Glutamatergic neuron (in vitro differentiated cells): ENCODE results near the gene MFNG. TPM values are rescaled to one million over a fixed set of nuclear protein-coding genes. Genes with fewer than 3 reads are reported as not detected.

ENCODE experiments used
- DNase-seq: peaks from one replicate; pipeline ENCODE4 v3.0.0; 2022
- H3K27ac Mint-ChIP-seq: one replicate; pipeline ENCODE4 v1.8.0; 2020; ENCODE audit warnings: mild to moderate bottlenecking, mixed read lengths, inconsistent platforms; ENCODE audit not compliant: unreplicated experiment
- H3K27me3 Mint-ChIP-seq: one replicate; pipeline ENCODE4 v1.8.0; 2020; ENCODE audit warnings: mild to moderate bottlenecking, moderate library complexity, mixed read lengths, inconsistent platforms; ENCODE audit not compliant: unreplicated experiment
- H3K36me3 Mint-ChIP-seq: one replicate; pipeline ENCODE4 v1.8.0; 2020; ENCODE audit warnings: mild to moderate bottlenecking, mixed read lengths, inconsistent platforms; ENCODE audit not compliant: unreplicated experiment
- H3K4me1 Mint-ChIP-seq: one replicate; pipeline ENCODE4 v1.8.0; 2020; ENCODE audit warnings: mild to moderate bottlenecking, low read depth, mixed read lengths, inconsistent platforms; ENCODE audit not compliant: unreplicated experiment
- H3K4me3 Mint-ChIP-seq: one replicate; pipeline ENCODE4 v1.8.0; 2020; ENCODE audit warnings: mild to moderate bottlenecking, mixed read lengths, inconsistent platforms; ENCODE audit not compliant: unreplicated experiment
- H3K9me3 Mint-ChIP-seq: one replicate; pipeline ENCODE4 v1.8.0; 2020; ENCODE audit warnings: mild to moderate bottlenecking, moderate library complexity, mixed read lengths, inconsistent platforms; ENCODE audit not compliant: unreplicated experiment
- total RNA-seq: library from RNA; stranded (reverse); fragmentation: NEBNext Ultra II Directional; extraction: Animal tissue kit (Norgen Biotek cat#: 25700); gene quantifications from one replicate; pipeline ENCODE4 v1.2.1, GENCODE V29; 2021; ENCODE audit not compliant: unreplicated experiment
- TF ChIP-seq, protein P1 (sequence below): fragments of 200-600 bp; sonication (generic); IDR thresholded peaks from one replicate; pipeline ENCODE4 v1.5.0; 2021; ENCODE audit not compliant: partially characterized antibody, unreplicated experiment

The MFNG gene
- total RNA-seq, 1 donor from 2014 or later: 61.1 TPM

GRCh38 chr22:37526376-37526775, 40.2 kb upstream of the MFNG start:
- no peak overlapping the region for H3K27ac Mint-ChIP-seq
- TF ChIP-seq, protein P1, sequence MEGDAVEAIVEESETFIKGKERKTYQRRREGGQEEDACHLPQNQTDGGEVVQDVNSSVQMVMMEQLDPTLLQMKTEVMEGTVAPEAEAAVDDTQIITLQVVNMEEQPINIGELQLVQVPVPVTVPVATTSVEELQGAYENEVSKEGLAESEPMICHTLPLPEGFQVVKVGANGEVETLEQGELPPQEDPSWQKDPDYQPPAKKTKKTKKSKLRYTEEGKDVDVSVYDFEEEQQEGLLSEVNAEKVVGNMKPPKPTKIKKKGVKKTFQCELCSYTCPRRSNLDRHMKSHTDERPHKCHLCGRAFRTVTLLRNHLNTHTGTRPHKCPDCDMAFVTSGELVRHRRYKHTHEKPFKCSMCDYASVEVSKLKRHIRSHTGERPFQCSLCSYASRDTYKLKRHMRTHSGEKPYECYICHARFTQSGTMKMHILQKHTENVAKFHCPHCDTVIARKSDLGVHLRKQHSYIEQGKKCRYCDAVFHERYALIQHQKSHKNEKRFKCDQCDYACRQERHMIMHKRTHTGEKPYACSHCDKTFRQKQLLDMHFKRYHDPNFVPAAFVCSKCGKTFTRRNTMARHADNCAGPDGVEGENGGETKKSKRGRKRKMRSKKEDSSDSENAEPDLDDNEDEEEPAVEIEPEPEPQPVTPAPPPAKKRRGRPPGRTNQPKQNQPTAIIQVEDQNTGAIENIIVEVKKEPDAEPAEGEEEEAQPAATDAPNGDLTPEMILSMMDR: no peak
- no peaks in the 10 kb centered on the region for H3K36me3 Mint-ChIP-seq
- peaks cover 2% of the 10 kb centered on the region for H3K4me1 Mint-ChIP-seq
- peaks cover under 1% of the 10 kb centered on the region for H3K27me3 Mint-ChIP-seq
- H3K9me3 Mint-ChIP-seq: no peaks in the 10 kb centered on the region
- no peak for DNase-seq
- no peak overlapping the region for H3K4me3 Mint-ChIP-seq

DNA sequence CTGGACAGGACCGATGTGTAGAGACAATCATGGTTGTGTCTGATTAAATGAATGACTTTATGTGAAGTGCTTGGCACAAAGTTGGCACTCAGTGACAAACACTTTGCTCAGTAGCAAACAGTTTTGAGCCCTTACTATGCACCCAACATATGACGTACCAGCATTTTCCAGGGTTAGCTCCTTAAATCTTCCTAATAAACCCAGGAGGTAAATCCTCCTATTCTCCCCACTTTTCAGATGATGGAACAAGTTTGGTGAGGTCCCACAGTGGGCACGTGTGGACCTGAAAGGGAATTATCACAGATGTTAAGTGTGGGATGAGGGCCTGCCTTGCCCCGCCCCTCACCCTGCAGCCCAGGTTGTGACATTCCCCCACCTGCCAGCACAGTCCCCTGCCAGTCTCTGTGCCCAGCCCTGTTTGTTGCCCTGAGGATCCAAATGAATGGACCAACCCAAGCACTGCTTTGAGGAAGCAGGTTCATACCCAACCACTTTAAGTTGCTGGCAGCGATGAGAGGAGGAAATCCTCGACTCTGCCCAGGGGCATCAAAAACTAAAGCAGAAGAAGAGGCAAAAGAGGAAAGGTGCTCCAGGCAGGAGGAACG, 39.7 kb upstream of the MFNG start:
- Mint-ChIP-seq H3K27ac (no peak overlapping the region), H3K27me3 (peaks cover 4% of the 10 kb centered on the region), H3K36me3 (no peaks in the 10 kb centered on the region), H3K4me3 (no peak overlapping the region), H3K9me3 (peaks cover 2% of the 10 kb centered on the region), H3K4me1 (peaks cover 2% of the 10 kb centered on the region)
- TF ChIP-seq, protein P1: no peak
- DNase-seq: no peak

DNA sequence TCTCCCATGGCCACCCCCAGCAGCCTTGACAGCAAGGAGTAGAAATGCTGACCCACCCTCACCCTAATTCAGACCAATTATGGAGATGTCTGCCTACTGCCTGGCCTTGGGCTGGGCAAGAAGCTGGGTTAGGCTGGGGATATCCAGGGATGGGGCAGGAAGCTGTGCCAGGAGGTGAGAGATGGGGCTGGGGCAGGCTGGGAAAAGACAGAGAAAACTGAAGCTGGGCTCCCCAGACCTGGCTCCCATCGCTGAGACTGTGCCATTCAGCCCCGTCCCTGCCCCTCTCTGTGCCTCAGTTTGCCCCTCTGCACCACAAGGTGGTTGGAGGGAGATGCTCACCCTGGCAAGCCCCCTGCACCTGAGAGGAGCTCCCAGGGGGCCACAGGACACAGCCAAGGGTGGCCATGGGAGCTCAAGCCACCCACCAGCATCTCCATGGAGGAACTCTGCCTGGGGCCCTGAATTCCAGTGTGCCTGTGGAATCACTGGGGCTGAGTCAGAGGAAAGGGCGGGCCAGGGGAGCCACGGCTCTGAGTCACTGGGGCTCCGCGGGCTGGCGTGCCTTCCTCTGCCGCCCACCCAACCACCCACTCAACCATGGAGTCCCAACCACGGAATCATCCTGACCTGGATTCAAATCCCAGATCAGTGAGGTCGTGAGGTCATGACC, 39.0 kb upstream of the MFNG start:
- peaks cover 2% of the 10 kb centered on the region for H3K4me1 Mint-ChIP-seq
- H3K36me3 Mint-ChIP-seq: no peaks in the 10 kb centered on the region
- H3K9me3 Mint-ChIP-seq: peaks cover 5% of the 10 kb centered on the region
- no peak for DNase-seq
- no peak overlapping the region for H3K4me3 Mint-ChIP-seq
- no peak overlapping the region for H3K27ac Mint-ChIP-seq
- H3K27me3 Mint-ChIP-seq: peaks cover 7% of the 10 kb centered on the region
- TF ChIP-seq, protein P1: no peak

- Mint-ChIP-seq H3K4me1 (peaks cover 2% of the 10 kb centered on the region), H3K27ac (no peak overlapping the region), H3K27me3 (peaks cover 17% of the 10 kb centered on the region), H3K36me3 (no peaks in the 10 kb centered on the region), H3K4me3 (no peak overlapping the region), H3K9me3 (peaks cover 10% of the 10 kb centered on the region)
- TF ChIP-seq, protein P1: no peak
- no peak for DNase-seq
Measured at GRCh38 chr22:37522482-37522881, 36.3 kb upstream of the MFNG start.

DNA sequence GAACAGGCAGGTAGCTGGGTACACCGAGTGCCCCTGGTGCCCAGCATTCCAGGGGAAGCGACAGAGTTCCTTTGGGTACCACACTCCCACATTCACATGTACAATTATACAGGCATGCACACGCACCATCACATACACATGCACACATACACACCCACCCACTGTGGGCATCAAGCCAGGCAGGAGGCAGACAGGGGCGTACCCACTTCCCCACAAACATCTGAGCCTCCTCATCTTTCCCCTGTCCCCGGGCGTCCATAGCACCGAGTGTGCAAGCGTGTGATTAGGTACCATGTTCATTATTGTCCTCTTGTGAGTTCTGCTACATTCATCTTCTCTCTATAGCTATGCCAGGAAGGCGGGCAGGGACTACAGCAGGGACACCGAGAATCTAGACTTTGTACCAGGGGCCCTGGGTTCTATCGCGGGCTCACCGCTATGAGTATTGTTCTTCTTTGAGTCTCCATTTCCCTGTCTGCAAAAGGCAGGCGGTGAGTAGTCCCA, 35.1 kb upstream of the MFNG start:
- Mint-ChIP-seq H3K36me3 (no peaks in the 10 kb centered on the region), H3K27me3 (peaks cover 17% of the 10 kb centered on the region), H3K4me1 (peaks cover 2% of the 10 kb centered on the region), H3K27ac (no peak overlapping the region), H3K9me3 (peaks cover 10% of the 10 kb centered on the region), H3K4me3 (no peak overlapping the region)
- TF ChIP-seq, protein P1: no peak
- no peak for DNase-seq
